Fibroblast of pulmonary artery (primary cell): Measurements from ENCODE around the gene PCSK2.

Experiments
- DNase-seq: peaks from one replicate; pipeline ENCODE4 v3.0.0-alpha.2; 2010; ENCODE audit warnings: low read depth
- H3K4me3 ChIP-seq: replicated peaks from 2 replicates; pipeline ENCODE4 v1.5.1; 2011; ENCODE audit warnings: low read depth, mild to moderate bottlenecking, control low read depth, low read length, moderate library complexity
- CTCF ChIP-seq: IDR thresholded peaks from 2 replicates; pipeline ENCODE4 v1.5.1; 2011; ENCODE audit warnings: mild to moderate bottlenecking, control low read depth, low read length, inconsistent platforms; ENCODE audit errors: missing control alignments

Gene PCSK2

GRCh38 chr20:17403461-17403860, 176.6 kb downstream of the PCSK2 start:
- TF ChIP-seq CTCF: no peak
- H3K4me3 ChIP-seq: no peak overlapping the region
- no peak for DNase-seq

GRCh38 chr20:17406051-17406590, 179.3 kb downstream of the PCSK2 start:
- DNase-seq: no peak
- H3K4me3 ChIP-seq: no peak overlapping the region
- TF ChIP-seq CTCF: no peak

GRCh38 chr20:17407550-17407949, 180.7 kb downstream of the PCSK2 start:
- no peak for TF ChIP-seq CTCF
- no peak for DNase-seq
- no peak overlapping the region for H3K4me3 ChIP-seq

GRCh38 chr20:17417225-17417624, 190.4 kb downstream of the PCSK2 start:
- no peak overlapping the region for H3K4me3 ChIP-seq
- no peak for TF ChIP-seq CTCF
- no peak for DNase-seq

GRCh38 chr20:17418737-17419136, 191.9 kb downstream of the PCSK2 start:
- no peak overlapping the region for H3K4me3 ChIP-seq
- DNase-seq: no peak
- no peak for TF ChIP-seq CTCF

- no peak for TF ChIP-seq CTCF
- no peak overlapping the region for H3K4me3 ChIP-seq
- no peak for DNase-seq
Observed at GRCh38 chr20:17419479-17420041, 192.7 kb downstream of the PCSK2 start.

GRCh38 chr20:17421493-17421892, 194.7 kb downstream of the PCSK2 start:
- no peak for TF ChIP-seq CTCF
- no peak for DNase-seq
- no peak overlapping the region for H3K4me3 ChIP-seq
